ENCODE data around the gene OPRM1. TPM values are rescaled to one million over a fixed set of nuclear protein-coding genes. Genes with fewer than 3 reads are reported as not detected.

OPRM1 gene
- total and polyA plus RNA-seq, 2 donors (not counting 1 experiment from before 2014, with no cell fraction given) = not detected

DNA sequence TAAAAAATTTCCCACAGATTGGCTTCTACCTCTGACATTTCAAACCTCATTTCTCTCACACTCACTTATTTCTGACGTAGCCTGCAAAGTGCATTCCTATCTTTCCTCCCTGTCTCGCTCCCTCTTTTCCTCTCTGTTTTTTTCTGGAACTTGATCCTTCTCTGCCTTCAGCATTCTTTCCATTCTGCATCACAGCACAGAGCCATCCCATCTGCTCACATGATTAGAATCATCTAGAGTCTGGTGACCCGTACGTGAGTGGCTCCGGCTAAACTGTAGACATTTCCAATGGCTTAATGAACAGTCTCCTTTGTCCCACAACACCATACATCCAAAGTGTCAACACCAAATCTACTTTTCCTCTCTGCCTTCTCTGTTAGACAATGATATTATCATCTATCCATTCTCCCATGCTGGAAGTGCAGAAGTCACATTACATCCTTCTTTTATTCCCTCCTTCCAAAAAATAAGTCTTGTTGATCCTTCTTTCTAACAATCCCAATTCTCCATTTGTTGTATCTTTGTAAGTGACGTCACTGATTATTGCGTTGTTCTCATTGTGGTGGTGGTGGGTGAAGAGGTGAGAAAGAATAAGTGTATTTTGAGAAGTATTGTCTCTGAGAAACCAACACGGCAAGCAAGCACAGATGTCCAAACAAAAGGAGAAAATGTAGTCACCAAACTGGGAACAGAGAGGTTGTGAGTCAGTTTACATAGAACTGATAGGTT lies 41.6 kb downstream of the OPRM1 start:
- no peaks in the 10 kb centered on the region for H3K4me1 Mint-ChIP-seq

DNA sequence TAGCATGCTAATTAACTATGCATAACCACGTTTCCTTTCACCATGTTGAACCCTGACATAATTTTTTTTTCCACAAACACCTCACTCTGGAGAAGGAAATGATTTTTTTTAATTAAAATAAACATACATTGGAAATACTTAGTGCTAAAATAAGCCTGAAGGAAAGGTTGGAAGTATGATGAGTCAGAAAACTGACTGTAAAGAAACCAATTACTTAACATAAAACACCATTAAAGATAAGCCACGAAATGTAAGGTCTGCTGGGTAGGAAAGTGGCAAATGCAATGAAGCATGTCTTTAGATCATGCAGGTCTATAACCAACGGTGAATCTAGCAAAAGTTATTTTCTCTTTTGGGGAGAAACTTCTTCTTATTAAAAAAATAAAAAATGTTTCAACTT lies 47.5 kb downstream of the OPRM1 start:
- CTCF ChIA-PET = no interaction called here
- no peak overlapping the region for H3K4me2 ChIP-seq (replicated peaks; ENCODE audit: low read depth, low read length, poor library complexity, severe bottlenecking)

More for the DNA sequence above, 41.6 kb downstream of the OPRM1 start:
- ATAC-seq (ENCODE audit: low read depth) = no peak
- Histone ChIP-seq H4K20me1 (ENCODE audit: control insufficient read depth, insufficient read depth, low read length, poor library complexity, severe bottlenecking) (no peaks in the 10 kb centered on the region), H3K4me1 (ENCODE audit: control insufficient read depth in 2 of 2, insufficient read depth in 2 of 2, low read length in 2 of 2) (no peaks in the 10 kb centered on the region), H3K9ac (ENCODE audit: low read length) (no peak overlapping the region), H3K27ac (ENCODE audit: low read length in 2 of 2) (no peak overlapping the region), H2AFZ (ENCODE audit: insufficient read depth, low read depth, low read length, poor library complexity, severe bottlenecking) (no peak overlapping the region), H3K4me2 (replicated peaks; ENCODE audit: low read depth, low read length, poor library complexity, severe bottlenecking) (no peak overlapping the region), H3K36me3 (replicated peaks in 1 of 2; ENCODE audit: control extremely low read depth in 1 of 2, control insufficient read depth in 1 of 2, extremely low read depth in 1 of 2, insufficient read depth in 2 of 2, low read length in 1 of 2) (no peaks in the 10 kb centered on the region), H3K27me3 (replicated peaks in 1 of 4; ENCODE audit: control extremely low read depth in 1 of 4, control insufficient read depth in 3 of 4, insufficient read depth in 4 of 4, low read length in 3 of 4) (no peaks in the 10 kb centered on the region), H3K79me2 (ENCODE audit: control insufficient read depth, insufficient read depth, low read length) (no peaks in the 10 kb centered on the region), H3K9me3 (ENCODE audit: control extremely low read depth in 1 of 3, control insufficient read depth in 2 of 3, insufficient read depth in 1 of 3, low read length in 2 of 3) (no peaks in the 10 kb centered on the region), H3K4me3 (ENCODE audit: control extremely low read depth in 1 of 5, extremely low read depth in 1 of 5, insufficient read depth in 1 of 5, low read depth in 2 of 5, low read length in 4 of 5) (no peak overlapping the region)
- no peaks in the 10 kb centered on the region for H3K9me3 Mint-ChIP-seq (ENCODE audit: insufficient read depth)
- no peak for TF ChIP-seq EZH2 (IDR thresholded peaks at IDR 0.05; ENCODE audit: borderline replicate concordance, insufficient read depth, low read depth, low read length, poor library complexity, severe bottlenecking)
- TF ChIP-seq, protein P1, sequence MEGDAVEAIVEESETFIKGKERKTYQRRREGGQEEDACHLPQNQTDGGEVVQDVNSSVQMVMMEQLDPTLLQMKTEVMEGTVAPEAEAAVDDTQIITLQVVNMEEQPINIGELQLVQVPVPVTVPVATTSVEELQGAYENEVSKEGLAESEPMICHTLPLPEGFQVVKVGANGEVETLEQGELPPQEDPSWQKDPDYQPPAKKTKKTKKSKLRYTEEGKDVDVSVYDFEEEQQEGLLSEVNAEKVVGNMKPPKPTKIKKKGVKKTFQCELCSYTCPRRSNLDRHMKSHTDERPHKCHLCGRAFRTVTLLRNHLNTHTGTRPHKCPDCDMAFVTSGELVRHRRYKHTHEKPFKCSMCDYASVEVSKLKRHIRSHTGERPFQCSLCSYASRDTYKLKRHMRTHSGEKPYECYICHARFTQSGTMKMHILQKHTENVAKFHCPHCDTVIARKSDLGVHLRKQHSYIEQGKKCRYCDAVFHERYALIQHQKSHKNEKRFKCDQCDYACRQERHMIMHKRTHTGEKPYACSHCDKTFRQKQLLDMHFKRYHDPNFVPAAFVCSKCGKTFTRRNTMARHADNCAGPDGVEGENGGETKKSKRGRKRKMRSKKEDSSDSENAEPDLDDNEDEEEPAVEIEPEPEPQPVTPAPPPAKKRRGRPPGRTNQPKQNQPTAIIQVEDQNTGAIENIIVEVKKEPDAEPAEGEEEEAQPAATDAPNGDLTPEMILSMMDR (IDR thresholded peaks at IDR 0.05) = no peak
- CTCF ChIA-PET = no interaction called here
- no peak for DNase-seq
- 100% methylated on average over 6 of the region's 8 CpGs for WGBS (ENCODE audit: insufficient coverage)
- H3K4me3 Mint-ChIP-seq = no peak overlapping the region
- H3K27ac Mint-ChIP-seq = no peak overlapping the region
- H3K27me3 Mint-ChIP-seq = no peaks in the 10 kb centered on the region
- POLR2A ChIA-PET = no interaction called here
- intact Hi-C loops (cut with micrococcal nuclease) = no loop called here

More for the DNA sequence above, 47.5 kb downstream of the OPRM1 start:
- DNase-seq (no peak), ATAC-seq (ENCODE audit: low read depth) (no peak)
- Mint-ChIP-seq H3K4me3 (no peak overlapping the region), H3K27ac (no peak overlapping the region), H3K9me3 (ENCODE audit: insufficient read depth) (no peaks in the 10 kb centered on the region), H3K27me3 (no peaks in the 10 kb centered on the region), H3K4me1 (no peaks in the 10 kb centered on the region)
- no peak overlapping the region for H3K9ac ChIP-seq (ENCODE audit: low read length)
- TF ChIP-seq EZH2 (IDR thresholded peaks at IDR 0.05; ENCODE audit: borderline replicate concordance, insufficient read depth, low read depth, low read length, poor library complexity, severe bottlenecking) = no peak
- TF ChIP-seq, protein P1 (IDR thresholded peaks at IDR 0.05) = no peak
- H3K4me3 ChIP-seq (ENCODE audit: control extremely low read depth in 1 of 5, extremely low read depth in 1 of 5, insufficient read depth in 1 of 5, low read depth in 2 of 5, low read length in 4 of 5) = no peak overlapping the region
- H2AFZ ChIP-seq (ENCODE audit: insufficient read depth, low read depth, low read length, poor library complexity, severe bottlenecking) = no peak overlapping the region
- POLR2A ChIA-PET = no interaction called here
- no peaks in the 10 kb centered on the region for H4K20me1 ChIP-seq (ENCODE audit: control insufficient read depth, insufficient read depth, low read length, poor library complexity, severe bottlenecking)
- no peaks in the 10 kb centered on the region for H3K79me2 ChIP-seq (ENCODE audit: control insufficient read depth, insufficient read depth, low read length)
- H3K36me3 ChIP-seq (replicated peaks in 1 of 2; ENCODE audit: control extremely low read depth in 1 of 2, control insufficient read depth in 1 of 2, extremely low read depth in 1 of 2, insufficient read depth in 2 of 2, low read length in 1 of 2) = no peaks in the 10 kb centered on the region
- intact Hi-C loops (cut with micrococcal nuclease) = no loop called here
- no CpG with 5 or more reads among the region's 3 CpGs for WGBS (ENCODE audit: insufficient coverage)
- no peaks in the 10 kb centered on the region for H3K27me3 ChIP-seq (replicated peaks in 1 of 4; ENCODE audit: control extremely low read depth in 1 of 4, control insufficient read depth in 3 of 4, insufficient read depth in 4 of 4, low read length in 3 of 4)
- H3K9me3 ChIP-seq (ENCODE audit: control extremely low read depth in 1 of 3, control insufficient read depth in 2 of 3, insufficient read depth in 1 of 3, low read length in 2 of 3) = no peaks in the 10 kb centered on the region
- no peaks in the 10 kb centered on the region for H3K4me1 ChIP-seq (ENCODE audit: control insufficient read depth in 2 of 2, insufficient read depth in 2 of 2, low read length in 2 of 2)
- no peak overlapping the region for H3K27ac ChIP-seq (ENCODE audit: low read length in 2 of 2)
